Measurements from ENCODE around the gene HPCAL4.

DNA sequence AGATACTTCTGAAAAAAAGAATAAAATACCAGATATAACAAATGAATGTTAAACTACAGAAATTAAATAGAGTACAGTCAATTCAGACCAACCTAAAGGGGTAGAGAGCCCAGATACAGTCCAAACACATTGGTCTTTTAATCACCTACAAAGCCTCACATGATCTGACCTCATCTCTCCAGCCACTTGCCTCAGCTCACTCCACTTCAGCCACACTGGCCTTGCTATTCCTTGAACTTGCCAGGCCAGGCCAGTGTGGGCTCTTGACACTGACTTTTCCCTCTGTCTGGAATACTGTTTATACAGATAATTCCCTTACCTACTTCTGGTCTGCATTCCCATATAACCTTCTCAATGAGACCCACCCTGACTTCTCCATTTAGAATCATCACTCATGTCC is 30.4 kb upstream of the HPCAL4 start:
- TF ChIP-seq POLR2A (IDR thresholded peaks at IDR 0.05) (no peak), POLR2AphosphoS5 (IDR thresholded peaks at IDR 0.05) (no peak), EP300 (IDR thresholded peaks at IDR 0.05) (no peak)
- TF ChIP-seq, protein P1, sequence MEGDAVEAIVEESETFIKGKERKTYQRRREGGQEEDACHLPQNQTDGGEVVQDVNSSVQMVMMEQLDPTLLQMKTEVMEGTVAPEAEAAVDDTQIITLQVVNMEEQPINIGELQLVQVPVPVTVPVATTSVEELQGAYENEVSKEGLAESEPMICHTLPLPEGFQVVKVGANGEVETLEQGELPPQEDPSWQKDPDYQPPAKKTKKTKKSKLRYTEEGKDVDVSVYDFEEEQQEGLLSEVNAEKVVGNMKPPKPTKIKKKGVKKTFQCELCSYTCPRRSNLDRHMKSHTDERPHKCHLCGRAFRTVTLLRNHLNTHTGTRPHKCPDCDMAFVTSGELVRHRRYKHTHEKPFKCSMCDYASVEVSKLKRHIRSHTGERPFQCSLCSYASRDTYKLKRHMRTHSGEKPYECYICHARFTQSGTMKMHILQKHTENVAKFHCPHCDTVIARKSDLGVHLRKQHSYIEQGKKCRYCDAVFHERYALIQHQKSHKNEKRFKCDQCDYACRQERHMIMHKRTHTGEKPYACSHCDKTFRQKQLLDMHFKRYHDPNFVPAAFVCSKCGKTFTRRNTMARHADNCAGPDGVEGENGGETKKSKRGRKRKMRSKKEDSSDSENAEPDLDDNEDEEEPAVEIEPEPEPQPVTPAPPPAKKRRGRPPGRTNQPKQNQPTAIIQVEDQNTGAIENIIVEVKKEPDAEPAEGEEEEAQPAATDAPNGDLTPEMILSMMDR (IDR thresholded peaks at IDR 0.05), result no peak

All from sigmoid colon (tissue), 4 donors.